CD8-positive, alpha-beta memory T cell (primary cell): Measurements from ENCODE around the gene ASPSCR1. TPM values are rescaled to one million over a fixed set of nuclear protein-coding genes. Genes with fewer than 3 reads are reported as not detected.
A peak's percentile ranks its signal among the peaks of the same experiment; 100 is the strongest.
"Not testable (repeated sequence)": the region's sequence is repeated elsewhere in the genome, so short reads cannot be mapped to it uniquely, and the experiment has no call there.

Experiments used
- CTCF ChIA-PET: fragments of 350-600 bp; sonication (Branson Sonifier 250); formaldehyde crosslinking; loops from one replicate; lab custom pipeline; 2021; ENCODE audit warnings: antibody characterized with exemption; lab: Charles Lee
- POLR2A ChIA-PET: fragments of 350-600 bp; sonication (Branson Sonifier 250); formaldehyde crosslinking; loops from one replicate; lab custom pipeline; 2021; ENCODE audit warnings: antibody characterized with exemption; lab: Charles Lee
- DNase-seq, 5 donors: peaks; one replicate each; pipeline versions ENCODE4 v3.0.0 to v3.0.0-alpha.2; 2020 to 2022; ENCODE audit warnings: mixed read lengths in 1 of 5
- H3K27ac ChIP-seq: one replicate; pipeline ENCODE4 v1.7.0; 2013; ENCODE audit warnings: low read depth, mild to moderate bottlenecking, low read length, moderate library complexity
- H3K27me3 ChIP-seq: 2 replicates; pipeline ENCODE4 v1.7.0; 2013; ENCODE audit warnings: low read length, mild to moderate bottlenecking; ENCODE audit not compliant: insufficient read depth, poor library complexity, severe bottlenecking
- H3K36me3 ChIP-seq: 2 replicates; pipeline ENCODE4 v1.7.0; 2013; ENCODE audit warnings: mild to moderate bottlenecking, low read length, moderate library complexity; ENCODE audit not compliant: insufficient read depth
- H3K4me1 ChIP-seq: 2 replicates; pipeline ENCODE4 v1.7.0; 2013; ENCODE audit warnings: mild to moderate bottlenecking, low read length, moderate library complexity; ENCODE audit not compliant: insufficient read depth
- H3K4me3 ChIP-seq: 2 replicates; pipeline ENCODE4 v1.7.0; 2013; ENCODE audit warnings: mild to moderate bottlenecking, low read length
- H3K9me3 ChIP-seq: 2 replicates; pipeline ENCODE4 v1.7.0; 2013; ENCODE audit warnings: mild to moderate bottlenecking, low read length
- H3K27ac Mint-ChIP-seq, 8 donors: one replicate each; pipeline ENCODE4 v1.8.0; 2020 to 2021; ENCODE audit warnings: mixed read lengths in 8 of 8, mild to moderate bottlenecking in 6 of 8, inconsistent platforms in 3 of 8, moderate library complexity in 3 of 8
- H3K27me3 Mint-ChIP-seq, 2 donors: one replicate each; pipeline ENCODE4 v1.8.0; 2020 to 2021; ENCODE audit warnings: mixed read lengths in 2 of 2, mild to moderate bottlenecking in 1 of 2, moderate library complexity in 1 of 2
- H3K36me3 Mint-ChIP-seq, 3 donors: one replicate each; pipeline ENCODE4 v1.8.0; 2020 to 2021; ENCODE audit warnings: mixed read lengths in 3 of 3, inconsistent platforms in 1 of 3, mild to moderate bottlenecking in 1 of 3
- H3K4me1 Mint-ChIP-seq, 3 donors: one replicate each; pipeline ENCODE4 v1.8.0; 2020 to 2021; ENCODE audit warnings: mixed read lengths in 3 of 3, inconsistent platforms in 1 of 3, mild to moderate bottlenecking in 1 of 3
- H3K4me3 Mint-ChIP-seq, 7 donors: one replicate each; pipeline ENCODE4 v1.8.0; 2020 to 2021; ENCODE audit warnings: mixed read lengths in 7 of 7, mild to moderate bottlenecking in 6 of 7, moderate library complexity in 4 of 7, inconsistent platforms in 2 of 7
- H3K9me3 Mint-ChIP-seq, 5 donors: one replicate each; pipeline ENCODE4 v1.8.0; 2020 to 2022; ENCODE audit warnings: mixed read lengths in 5 of 5, mild to moderate bottlenecking in 3 of 5, moderate library complexity in 2 of 5, inconsistent platforms in 1 of 5
- polyA plus RNA-seq: library from polyadenylated mRNA; unstranded; fragments of 300-500 nt; fragmentation: Illumina TruSeq; gene quantifications from one replicate; pipeline ENCODE4 v1.2.3, GENCODE V29; 2021
- total RNA-seq, 2 experiments: library from RNA; stranded (reverse); gene quantifications; one replicate each; pipeline ENCODE4 v1.2.3, GENCODE V29; 2021

ASPSCR1 gene
- total and polyA plus RNA-seq, 3 experiments from 2014 or later, result 29.2 to 35.9 (median 32.0) TPM

DNA sequence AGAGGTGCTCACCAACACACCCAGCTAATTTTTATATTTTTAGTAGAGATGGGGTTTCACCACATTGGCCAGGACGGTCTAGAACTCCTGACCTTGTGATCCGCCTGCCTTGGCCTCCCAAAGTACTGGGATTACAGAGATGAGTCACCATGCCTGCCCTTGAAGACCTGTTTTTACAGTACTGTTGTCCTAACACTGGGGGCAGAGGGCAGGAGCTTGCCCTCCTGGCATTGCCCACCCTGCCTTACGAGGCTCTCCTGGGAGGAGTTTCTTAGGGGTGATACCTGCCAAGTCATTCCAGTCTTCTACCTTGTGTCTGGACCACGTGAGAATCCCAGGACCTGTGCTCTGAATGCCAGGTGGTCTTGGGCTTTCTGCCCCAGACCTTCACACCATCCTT is 2.7 kb downstream of the ASPSCR1 start:
- ChIA-PET CTCF (no interaction called here), POLR2A (no interaction called here)
- H3K9me3 Mint-ChIP-seq, result no peaks in the 10 kb centered on the region
- peaks cover 3 to 21% (median 12%) of the 10 kb centered on the region in 3 donors for H3K36me3 Mint-ChIP-seq
- no peaks in the 10 kb centered on the region for H3K27me3 ChIP-seq
- H3K4me1 Mint-ChIP-seq, result peaks cover 22 to 43% (median 29%) of the 10 kb centered on the region in 3 donors
- DNase-seq, result no peak
- no peak overlapping the region for H3K27ac ChIP-seq
- no peak overlapping the region for H3K4me3 ChIP-seq
- no peaks in the 10 kb centered on the region for H3K27me3 Mint-ChIP-seq
- H3K9me3 ChIP-seq, result no peaks in the 10 kb centered on the region
- peak overlapping the region in 5 of 7 donors; percentile 48 to 86 (median 51) for H3K4me3 Mint-ChIP-seq
- peak overlapping the region in 3 of 8 donors; percentile 8 to 61 (median 43) for H3K27ac Mint-ChIP-seq
- peaks cover 4% of the 10 kb centered on the region for H3K36me3 ChIP-seq
- H3K4me1 ChIP-seq, result peaks cover 28% of the 10 kb centered on the region

DNA sequence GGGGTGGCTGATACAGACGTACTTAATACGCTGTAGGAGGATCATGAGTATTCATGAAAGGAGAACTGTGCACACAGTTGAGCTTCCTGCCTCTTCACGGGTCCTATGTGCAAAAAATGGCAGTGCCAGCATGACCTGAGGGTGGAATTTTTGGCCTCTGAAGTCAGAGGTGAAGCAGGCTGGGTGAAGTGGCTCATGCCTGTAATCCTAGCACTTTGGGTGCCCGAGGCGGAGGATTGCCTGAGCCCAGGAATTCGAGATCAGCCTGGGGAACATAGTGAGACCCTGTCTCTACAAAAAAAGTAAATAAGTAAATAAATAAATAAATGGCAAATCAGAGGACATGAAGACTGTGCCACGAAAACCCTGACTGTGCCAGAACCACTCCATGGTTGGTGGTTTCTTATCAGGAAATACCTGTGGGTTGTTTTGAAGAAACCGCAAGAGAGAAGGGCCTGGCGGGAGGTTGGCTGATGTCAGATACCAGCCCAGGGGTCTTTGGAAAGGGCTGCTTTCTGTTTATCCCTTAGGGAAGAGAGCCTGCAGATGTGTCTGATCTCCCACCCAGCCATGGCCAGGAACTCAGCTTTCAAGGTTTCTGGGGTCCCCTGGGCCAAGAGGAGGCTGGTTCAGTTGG is 3.4 kb downstream of the ASPSCR1 start:
- H3K4me1 ChIP-seq, result peaks cover 28% of the 10 kb centered on the region

DNA sequence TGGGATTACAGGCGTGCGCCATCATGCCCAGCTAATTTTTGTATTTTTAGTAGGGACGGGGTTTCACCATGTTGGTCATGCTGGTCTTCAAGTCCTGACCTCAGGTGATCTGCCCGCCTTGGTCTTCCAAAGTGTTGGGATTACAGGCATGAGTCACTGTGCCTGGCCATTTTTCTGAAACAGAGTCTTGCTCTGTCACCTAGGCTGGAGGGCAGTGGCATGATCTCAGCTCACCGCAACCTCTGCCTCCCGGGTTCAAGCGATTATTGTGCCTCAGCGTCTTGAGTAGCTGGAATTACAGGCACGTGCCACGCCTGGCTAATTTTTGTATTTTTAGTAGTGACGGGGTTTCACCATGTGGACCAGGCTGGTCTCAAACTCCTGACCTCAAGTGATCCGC is 4.1 kb downstream of the ASPSCR1 start:
- H3K27me3 Mint-ChIP-seq, H3K27ac Mint-ChIP-seq, POLR2A ChIA-PET, H3K9me3 ChIP-seq, H3K27ac ChIP-seq, H3K27me3 ChIP-seq, DNase-seq, H3K36me3 ChIP-seq, H3K4me3 ChIP-seq, H3K9me3 Mint-ChIP-seq, CTCF ChIA-PET: not testable (repeated sequence)
- peaks cover 23 to 38% (median 24%) of the 10 kb centered on the region in 3 donors for H3K4me1 Mint-ChIP-seq
- H3K4me1 ChIP-seq, result peaks cover 28% of the 10 kb centered on the region
- peaks cover 4 to 33% (median 13%) of the 10 kb centered on the region in 3 donors for H3K36me3 Mint-ChIP-seq
- H3K4me3 Mint-ChIP-seq, result peak overlapping the region in 2 of 7 donors; percentile 27 to 40

More for the DNA sequence above, 3.4 kb downstream of the ASPSCR1 start:
- no peak for DNase-seq
- POLR2A ChIA-PET, result no interaction called here
- H3K4me3 Mint-ChIP-seq, result peak overlapping the region in 2 of 7 donors; percentile 48 to 86
- H3K4me3 ChIP-seq, result no peak overlapping the region
- H3K27ac Mint-ChIP-seq, result peak overlapping the region in 1 of 8 donors; percentile 8
- CTCF ChIA-PET, result no interaction called here
- H3K27me3 Mint-ChIP-seq, result no peaks in the 10 kb centered on the region
- peaks cover 4 to 28% (median 13%) of the 10 kb centered on the region in 3 donors for H3K36me3 Mint-ChIP-seq
- H3K36me3 ChIP-seq, result peaks cover 4% of the 10 kb centered on the region
- no peaks in the 10 kb centered on the region for H3K9me3 Mint-ChIP-seq
- no peaks in the 10 kb centered on the region for H3K27me3 ChIP-seq
- peaks cover 23 to 43% (median 29%) of the 10 kb centered on the region in 3 donors for H3K4me1 Mint-ChIP-seq
- no peaks in the 10 kb centered on the region for H3K9me3 ChIP-seq
- no peak overlapping the region for H3K27ac ChIP-seq

DNA sequence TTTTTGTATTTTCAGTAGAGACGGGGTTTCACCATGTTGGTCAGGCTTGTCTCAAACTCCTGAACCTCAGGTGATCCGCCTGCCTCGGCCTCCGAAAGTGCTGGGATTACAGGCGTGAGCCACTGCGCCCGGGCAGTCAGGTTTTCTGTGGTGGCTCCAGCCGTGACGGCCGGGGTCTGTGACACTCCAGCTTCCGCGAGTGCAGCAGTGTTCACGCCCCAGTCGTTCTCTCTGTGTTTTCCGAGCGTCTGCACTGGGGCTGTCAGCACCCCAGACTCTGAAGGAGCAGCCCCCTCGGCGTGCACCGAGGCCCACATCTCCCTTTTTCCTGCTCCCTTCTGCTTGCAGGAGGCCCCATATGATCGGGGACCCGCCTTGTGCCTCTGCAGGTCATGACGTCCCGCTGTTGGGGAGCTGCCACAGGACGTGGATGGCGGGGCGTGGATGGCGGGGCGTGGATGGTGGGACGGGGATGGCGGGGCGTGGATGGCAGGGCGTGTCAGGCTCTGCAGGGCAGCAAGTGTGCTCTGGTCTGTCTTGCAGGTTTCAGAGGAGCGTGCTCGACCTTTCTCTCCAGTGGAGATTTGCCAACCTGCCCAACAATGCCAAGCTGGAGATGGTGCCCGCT is 5.7 kb downstream of the ASPSCR1 start:
- Mint-ChIP-seq H3K36me3 (peaks cover 4 to 42% (median 13%) of the 10 kb centered on the region in 3 donors), H3K4me3 (no peak overlapping the region), H3K27me3 (no peaks in the 10 kb centered on the region), H3K27ac (no peak overlapping the region), H3K9me3 (no peaks in the 10 kb centered on the region), H3K4me1 (peaks cover 18 to 32% (median 19%) of the 10 kb centered on the region in 3 donors)
- Histone ChIP-seq H3K36me3 (peaks cover 4% of the 10 kb centered on the region), H3K9me3 (no peaks in the 10 kb centered on the region), H3K27me3 (no peaks in the 10 kb centered on the region), H3K4me3 (no peak overlapping the region), H3K27ac (no peak overlapping the region), H3K4me1 (peaks cover 27% of the 10 kb centered on the region)
- POLR2A ChIA-PET, result no interaction called here
- CTCF ChIA-PET, result interaction anchor here (1.4 kb wide), 1 partner anchor 23 kb away, joined by 4 read pairs; no protein-coding TSS in a partner anchor
- DNase-seq, result no peak

DNA sequence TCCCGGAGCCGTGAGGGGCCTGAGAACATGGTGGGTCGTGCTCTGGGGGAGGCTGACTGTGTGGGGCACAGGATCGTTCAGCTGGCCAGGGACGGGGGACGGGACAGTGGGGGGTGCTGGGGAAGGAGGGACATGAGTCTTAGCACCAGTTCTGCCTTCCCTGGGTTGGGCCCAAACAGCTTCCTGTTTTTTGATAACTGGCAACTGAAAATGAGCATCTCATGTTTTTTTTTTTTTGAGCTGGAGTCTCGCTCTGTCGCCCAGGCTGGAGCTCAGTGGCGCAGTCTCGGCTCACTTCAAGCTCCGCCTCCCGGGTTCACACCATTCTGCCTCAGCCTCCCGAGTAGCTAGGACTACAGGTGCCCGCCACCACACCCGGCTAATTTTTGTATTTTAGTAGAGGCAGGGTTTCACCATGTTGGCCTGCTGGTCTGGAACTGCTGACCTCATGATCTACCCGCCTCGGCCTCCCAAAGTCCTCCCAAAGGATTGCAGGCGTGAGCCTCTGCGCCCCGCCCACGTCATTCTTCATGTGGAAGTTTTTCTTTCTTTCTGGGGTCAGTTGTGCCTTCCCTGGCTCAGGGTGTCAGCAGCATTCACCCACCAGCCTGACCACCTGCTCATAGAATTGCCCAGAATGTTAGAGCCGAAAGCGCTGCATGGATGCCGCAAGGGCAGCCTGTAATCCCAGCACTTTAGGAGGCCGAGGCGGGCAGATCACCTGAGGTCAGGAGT is 6.4 kb downstream of the ASPSCR1 start:
- Histone ChIP-seq H3K9me3 (no peaks in the 10 kb centered on the region), H3K36me3 (peaks cover 4% of the 10 kb centered on the region), H3K27me3 (no peaks in the 10 kb centered on the region), H3K27ac (no peak overlapping the region), H3K4me3 (no peak overlapping the region), H3K4me1 (peaks cover 20% of the 10 kb centered on the region)
- POLR2A ChIA-PET, result no interaction called here
- H3K27ac Mint-ChIP-seq, result peak overlapping the region in 1 of 8 donors; percentile 51
- H3K9me3 Mint-ChIP-seq, result no peaks in the 10 kb centered on the region
- H3K4me1 Mint-ChIP-seq, result peaks cover 16 to 28% (median 17%) of the 10 kb centered on the region in 3 donors
- H3K27me3 Mint-ChIP-seq, result no peaks in the 10 kb centered on the region
- no peak overlapping the region for H3K4me3 Mint-ChIP-seq
- H3K36me3 Mint-ChIP-seq, result peaks cover 4 to 46% (median 13%) of the 10 kb centered on the region in 3 donors
- no peak for DNase-seq
- CTCF ChIA-PET, result interaction anchor here (1.4 kb wide), 1 partner anchor 24 kb away, joined by 4 read pairs; no protein-coding TSS in a partner anchor

DNA sequence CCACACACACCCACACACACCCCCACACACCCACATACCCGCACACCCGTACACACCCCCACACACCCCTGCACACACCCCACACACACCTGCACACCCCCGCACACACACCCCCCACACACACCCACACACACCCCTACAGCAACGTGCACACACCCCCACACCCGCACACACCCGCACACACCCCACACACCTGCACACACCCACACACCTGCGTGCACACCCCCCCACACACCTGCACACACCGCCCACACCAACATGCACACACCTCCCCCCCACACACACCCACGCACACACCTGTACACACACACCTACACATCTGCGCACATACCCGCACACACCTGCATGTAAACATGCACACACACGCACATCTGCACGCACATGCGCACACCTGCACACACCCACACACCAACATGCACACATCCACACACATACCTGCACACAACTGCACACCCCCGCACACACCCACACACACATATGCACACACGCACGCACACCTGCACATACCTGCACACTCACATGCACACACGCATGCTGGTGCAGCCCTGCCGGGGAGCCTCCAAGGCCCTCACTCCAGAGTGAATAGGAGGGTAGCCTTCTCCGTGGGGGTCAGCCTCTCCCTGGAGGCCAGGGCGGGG is 7.5 kb downstream of the ASPSCR1 start:
- H3K36me3 Mint-ChIP-seq, result peaks cover 4 to 46% (median 10%) of the 10 kb centered on the region in 3 donors
- no peaks in the 10 kb centered on the region for H3K9me3 Mint-ChIP-seq
- Histone ChIP-seq H3K9me3 (no peaks in the 10 kb centered on the region), H3K4me3 (no peak overlapping the region), H3K27me3 (no peaks in the 10 kb centered on the region), H3K36me3 (peaks cover 4% of the 10 kb centered on the region), H3K4me1 (peaks cover 12% of the 10 kb centered on the region), H3K27ac (no peak overlapping the region)
- no peak for DNase-seq
- POLR2A ChIA-PET, result interaction anchor here (0.6 kb wide), 1 partner anchor 17 kb away, joined by 4 read pairs; no protein-coding TSS in a partner anchor
- H3K27me3 Mint-ChIP-seq, result no peaks in the 10 kb centered on the region
- peaks cover 7 to 20% (median 9%) of the 10 kb centered on the region in 3 donors for H3K4me1 Mint-ChIP-seq
- CTCF ChIA-PET, result no interaction called here
- H3K27ac Mint-ChIP-seq, result no peak overlapping the region
- no peak overlapping the region for H3K4me3 Mint-ChIP-seq

DNA sequence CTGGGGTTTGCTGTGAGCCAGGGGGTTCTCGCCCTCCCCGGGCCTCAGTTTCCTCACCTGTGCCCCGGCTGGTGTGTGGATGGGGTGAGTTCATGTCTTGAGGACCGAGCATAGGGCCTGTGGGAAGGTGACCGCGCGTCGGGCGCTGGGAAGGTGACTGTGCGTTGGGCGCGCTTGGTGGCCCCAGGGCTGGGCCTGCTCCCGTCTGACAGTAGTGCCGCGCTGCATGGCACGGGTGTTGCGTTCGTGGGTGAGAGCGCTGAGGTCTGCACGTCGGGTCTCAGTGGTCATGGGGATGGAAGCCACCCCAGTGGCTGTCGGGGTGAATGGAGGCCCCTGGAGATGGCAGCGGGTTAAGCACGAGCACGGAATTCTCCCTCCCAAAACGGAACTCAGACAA is 9.2 kb downstream of the ASPSCR1 start:
- Mint-ChIP-seq H3K9me3 (no peaks in the 10 kb centered on the region), H3K4me1 (peaks cover 4 to 15% (median 5%) of the 10 kb centered on the region in 3 donors), H3K4me3 (no peak overlapping the region), H3K27ac (no peak overlapping the region), H3K27me3 (no peaks in the 10 kb centered on the region), H3K36me3 (peaks cover 4 to 46% (median 7%) of the 10 kb centered on the region in 3 donors)
- DNase-seq, result no peak
- ChIA-PET POLR2A (no interaction called here), CTCF (no interaction called here)
- no peaks in the 10 kb centered on the region for H3K27me3 ChIP-seq
- no peaks in the 10 kb centered on the region for H3K9me3 ChIP-seq
- no peak overlapping the region for H3K4me3 ChIP-seq
- H3K4me1 ChIP-seq, result no peaks in the 10 kb centered on the region
- H3K36me3 ChIP-seq, result peaks cover 4% of the 10 kb centered on the region
- H3K27ac ChIP-seq, result no peak overlapping the region
